ENCODE data around the gene METTL24.

- TF ChIP-seq CTCF (IDR thresholded peaks at IDR 0.05 in 4 of 5, conservative IDR thresholded peaks at IDR 0.05 in 1 of 5) (no peak), POLR2A (IDR thresholded peaks at IDR 0.05) (no peak)
Measured at GRCh38 chr6:110282412-110282811, 75.7 kb downstream of the METTL24 start.
